Activated CD4-positive, alpha-beta T cell treated with anti-CD3 and anti-CD28 coated beads, Interleukin-2, amount 50 U/mL, for 4 hours (primary cell): ENCODE measurements around the gene TMEM200B.
"Not testable (repeated sequence)": the region's sequence is repeated elsewhere in the genome, so short reads cannot be mapped to it uniquely, and the experiment has no call there.

ENCODE experiments used
- DNase-seq, 2 experiments: peaks; one replicate each; pipeline ENCODE4 v3.0.0-alpha.2; 2020

Gene TMEM200B

DNA sequence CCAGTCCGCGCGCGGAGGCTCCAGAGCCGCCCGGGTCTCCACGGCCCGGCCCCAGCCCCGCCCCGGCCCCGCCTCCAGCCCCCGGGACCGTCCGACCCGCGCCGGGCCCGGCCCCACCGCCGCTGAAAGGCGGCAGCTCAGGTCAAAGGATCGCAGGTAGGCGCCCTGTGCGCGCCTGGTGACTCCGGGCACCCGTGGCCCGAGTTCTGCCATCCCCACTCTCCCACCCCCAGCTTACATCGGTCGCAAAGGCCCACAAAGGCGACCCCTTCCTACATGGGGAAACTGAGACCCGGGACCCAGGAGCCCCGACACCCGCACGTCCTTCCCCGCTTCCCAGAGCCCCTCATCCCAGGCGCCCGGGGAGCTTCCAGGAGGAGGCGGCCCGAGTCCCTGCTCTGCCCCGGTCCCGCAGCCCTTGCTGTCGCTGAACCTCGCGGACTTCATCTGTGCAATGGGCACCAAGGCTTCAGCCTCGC is at the start of gene TMEM200B:
TMEM200B (minus strand) TSS at position 17 of the 479 bp plus-strand sequence. CDS start 2,075 bp downstream, outside the sequence.
- no peak for DNase-seq

DNA sequence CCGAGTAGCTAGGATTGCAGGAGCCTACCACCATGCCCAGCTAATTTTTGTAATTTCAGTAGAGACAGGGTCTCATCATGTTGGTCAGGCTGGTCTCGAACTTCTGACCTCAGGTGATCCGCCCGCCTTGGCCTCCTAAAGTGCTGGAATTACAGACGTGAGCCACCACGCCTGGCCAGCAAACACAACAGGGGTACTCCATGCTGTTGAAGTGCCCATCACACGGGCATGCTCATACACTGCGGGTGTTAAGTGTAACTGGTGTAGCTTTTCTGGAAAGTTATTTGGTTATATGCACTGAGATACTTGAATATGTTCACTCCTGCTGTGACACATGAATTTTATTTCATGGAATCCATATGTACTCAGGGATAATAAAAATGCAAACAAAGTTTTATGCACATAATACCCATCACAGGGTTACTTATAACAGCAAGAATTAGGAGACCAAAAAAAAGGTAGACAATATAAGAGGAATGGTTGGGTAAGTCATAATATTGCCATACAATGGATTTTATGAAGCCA is 48.8 kb upstream of the TMEM200B start:
- no peak for DNase-seq

DNA sequence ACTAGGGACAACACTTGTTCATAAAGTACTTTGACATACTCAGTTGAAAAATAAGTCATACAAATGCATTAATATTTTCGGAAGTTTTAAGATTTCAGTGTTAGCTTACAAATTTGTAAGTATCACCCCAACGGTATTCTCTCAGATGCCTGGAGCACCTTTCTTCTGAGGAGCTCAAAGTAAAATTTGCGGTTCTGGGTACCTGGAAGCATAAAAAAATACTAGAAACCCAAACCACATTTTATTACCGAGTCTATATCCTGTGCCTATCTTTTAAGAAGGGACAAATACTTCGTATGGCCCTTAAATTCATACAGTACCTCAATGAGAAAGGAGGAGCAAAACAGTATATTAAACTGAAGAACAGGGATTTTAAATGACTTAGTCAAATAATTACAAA is 47.8 kb upstream of the TMEM200B start:
- no peak for DNase-seq

DNA sequence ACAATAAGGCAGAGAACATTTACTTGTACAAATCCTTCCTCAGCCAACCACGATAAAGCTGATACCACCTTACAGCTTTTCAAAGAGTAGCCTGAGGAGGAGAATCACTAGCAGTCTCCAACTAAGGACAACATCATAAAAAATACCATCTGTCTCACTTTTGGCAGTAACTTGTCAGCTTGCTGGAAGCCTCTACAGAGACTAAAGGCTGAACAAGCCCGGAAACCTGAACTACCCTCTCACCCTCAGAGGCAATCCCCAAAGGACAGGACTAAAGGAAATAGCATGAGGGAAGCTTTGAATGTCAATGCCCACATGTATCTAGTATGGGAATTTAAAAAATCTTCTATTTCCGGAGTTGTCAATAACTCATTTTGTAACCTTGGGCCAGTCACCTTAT is 47.4 kb upstream of the TMEM200B start:
- DNase-seq, result no peak

DNA sequence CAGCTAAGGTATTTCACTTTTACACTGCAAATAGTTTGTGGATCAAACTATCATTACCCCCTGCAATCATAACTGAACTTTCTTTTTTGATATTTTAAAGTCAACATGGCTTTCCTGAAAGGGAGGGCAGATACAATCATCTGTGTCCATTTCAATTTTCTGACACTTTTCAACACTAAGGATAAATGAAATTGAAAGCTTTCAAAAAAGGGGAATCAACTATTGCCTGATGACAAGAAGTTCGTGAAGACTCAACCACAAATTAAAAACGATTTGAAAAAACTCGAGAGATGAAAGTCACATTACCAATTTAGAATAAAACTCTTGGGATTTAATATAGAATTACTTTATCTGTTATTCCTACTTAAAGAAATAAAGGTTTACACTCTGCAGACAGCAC is 46.3 kb upstream of the TMEM200B start:
- no peak for DNase-seq

DNA sequence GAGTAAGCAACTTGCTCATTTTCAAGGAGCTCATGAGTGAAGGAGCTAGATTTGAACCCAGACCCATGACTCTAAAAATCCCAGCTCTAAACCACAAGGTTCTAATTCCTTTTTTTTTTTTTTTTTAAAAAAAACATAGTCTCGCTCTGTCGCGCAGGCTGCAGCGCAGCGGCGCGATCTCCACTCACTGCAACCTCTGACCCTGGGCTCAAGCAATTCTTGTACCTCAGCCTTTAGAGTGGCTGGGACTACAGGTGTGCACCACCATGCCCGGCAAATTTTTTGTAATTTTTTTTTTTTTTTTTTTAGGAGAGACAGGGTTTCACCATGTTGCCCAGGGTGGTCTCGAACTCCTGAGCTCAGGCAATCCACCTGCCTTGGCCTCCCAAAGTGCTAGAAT is 44.2 kb upstream of the TMEM200B start:
- DNase-seq, result no peak

DNA sequence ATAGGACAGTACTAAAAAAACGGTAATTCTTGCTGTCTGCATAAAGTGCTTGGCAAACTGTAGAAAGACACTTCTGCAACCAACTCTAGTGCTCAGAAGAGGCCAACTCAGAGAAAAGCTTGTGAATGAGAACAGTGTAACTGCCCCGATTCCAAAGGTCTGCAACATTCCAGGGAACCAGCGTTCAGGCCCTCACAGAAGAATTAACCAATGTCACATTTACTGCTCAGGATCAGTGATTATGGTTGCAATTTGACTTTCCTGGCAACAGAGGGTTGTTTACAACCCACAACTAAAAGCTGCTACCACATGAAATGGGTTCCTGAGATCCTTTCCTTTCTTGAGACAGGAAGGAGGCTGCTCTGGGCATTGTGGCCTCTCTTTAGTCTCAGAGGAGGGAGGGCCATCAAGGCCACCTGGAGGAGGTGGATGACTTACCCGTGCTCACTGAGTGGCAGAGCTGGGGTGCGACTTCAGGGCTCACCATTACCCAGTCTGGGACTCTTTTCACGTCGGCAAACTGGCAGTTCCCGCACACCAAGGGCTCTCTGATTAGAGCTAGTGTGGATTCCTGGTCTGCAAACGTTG is 42.7 kb upstream of the TMEM200B start:
- DNase-seq, result no peak

DNA sequence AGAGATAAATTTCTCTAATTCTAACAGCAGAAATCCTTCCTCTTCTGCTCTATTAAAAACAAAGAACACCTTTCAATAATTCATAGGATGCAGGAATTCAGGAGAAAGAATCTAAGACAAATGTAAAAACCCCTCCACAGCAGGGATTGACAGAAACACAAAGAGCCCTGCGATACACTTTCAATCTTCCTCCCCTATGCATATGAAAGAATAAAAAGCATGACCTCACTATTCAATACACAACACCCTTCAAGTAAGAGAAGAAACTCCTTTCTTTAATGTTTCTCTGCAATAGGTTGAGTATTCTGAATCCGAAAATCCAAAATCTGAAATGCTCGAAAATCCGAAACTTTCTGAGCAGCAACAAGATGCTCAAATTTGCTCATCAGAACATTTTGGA is 40.9 kb upstream of the TMEM200B start:
- DNase-seq, result no peak

DNA sequence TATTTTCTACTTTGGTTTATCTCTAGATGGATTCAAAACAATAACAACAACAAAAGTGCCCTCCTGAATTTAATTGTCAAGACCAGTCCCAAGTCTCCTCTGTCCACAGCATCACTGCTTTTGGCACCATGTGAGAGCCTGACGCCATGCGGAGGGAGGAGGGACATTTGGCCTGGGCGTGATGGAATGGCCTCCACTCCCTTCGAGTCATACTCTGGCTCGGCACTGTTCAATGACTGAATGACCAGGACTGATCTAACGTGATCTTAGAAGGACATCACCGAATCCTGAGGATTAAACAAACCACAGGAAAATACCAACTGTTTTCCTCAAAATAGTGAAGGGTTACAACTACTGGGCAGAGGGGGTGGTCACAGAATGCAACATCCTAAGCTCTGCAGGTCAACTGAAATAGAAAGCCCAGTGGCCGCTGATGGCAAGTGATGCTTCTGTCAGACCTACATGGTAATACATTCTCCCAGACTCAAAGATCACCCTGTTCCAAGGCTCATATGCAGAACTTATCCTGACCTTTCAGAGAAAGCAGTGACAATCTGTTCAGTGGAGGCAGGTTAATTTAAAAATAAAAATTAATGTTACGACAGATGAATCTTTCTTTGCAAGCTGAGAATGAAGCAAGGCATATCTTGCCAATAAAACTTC is 38.9 kb upstream of the TMEM200B start:
- DNase-seq, result no peak

DNA sequence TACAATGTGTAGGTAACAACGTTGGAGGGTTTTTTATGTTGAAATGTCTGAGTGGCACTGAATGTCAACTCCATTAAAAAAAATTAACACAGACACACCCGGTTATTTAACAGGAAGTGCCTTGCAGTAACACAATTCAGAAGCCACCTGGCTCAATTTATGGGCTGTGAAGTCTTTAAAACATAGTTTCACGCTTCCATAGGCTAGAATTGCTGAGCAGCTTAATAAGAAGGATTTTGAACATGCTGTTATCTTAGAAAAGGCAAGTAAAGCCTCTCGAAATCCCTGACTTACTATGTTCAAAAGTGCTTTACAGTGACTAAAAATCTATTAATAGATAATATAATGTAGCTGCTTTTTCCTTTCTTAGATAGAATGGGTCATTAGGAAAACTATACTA is 38.3 kb upstream of the TMEM200B start:
- DNase-seq, result no peak

DNA sequence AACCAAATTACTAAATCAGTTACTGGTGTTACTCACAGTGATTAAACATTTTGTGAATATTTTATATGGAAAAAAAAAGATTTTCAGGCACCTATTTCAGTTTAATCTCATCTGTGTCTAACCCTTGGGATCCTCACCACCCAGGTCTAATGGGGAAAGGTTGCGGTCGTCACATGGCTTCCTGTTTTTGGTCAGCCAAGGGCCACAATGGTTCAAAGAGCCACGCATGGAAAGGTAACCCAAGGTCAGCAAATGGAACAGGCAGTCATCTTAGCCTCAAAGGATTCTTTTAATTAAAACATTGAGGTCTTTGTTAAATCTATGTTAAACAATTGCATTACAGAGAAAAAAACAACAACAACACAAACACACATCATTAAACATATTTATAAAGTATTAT is 36.1 kb upstream of the TMEM200B start:
- DNase-seq, result no peak

DNA sequence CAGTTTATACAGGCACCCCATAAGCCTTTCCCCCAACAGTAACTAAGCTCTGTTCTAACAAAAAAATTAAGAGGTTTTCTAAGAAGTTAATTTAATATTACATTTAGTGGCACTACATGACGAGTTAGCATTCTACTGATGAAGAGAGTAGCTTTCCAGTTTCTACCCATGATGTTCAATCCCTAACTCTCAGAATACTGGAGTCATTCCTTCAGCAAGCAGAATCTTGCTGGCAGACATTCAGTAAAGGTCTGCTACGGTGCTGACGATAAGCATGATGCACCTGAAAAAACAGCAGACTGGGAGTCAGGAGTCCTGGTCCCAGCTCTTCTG is 33.5 kb upstream of the TMEM200B start:
- no peak for DNase-seq

DNA sequence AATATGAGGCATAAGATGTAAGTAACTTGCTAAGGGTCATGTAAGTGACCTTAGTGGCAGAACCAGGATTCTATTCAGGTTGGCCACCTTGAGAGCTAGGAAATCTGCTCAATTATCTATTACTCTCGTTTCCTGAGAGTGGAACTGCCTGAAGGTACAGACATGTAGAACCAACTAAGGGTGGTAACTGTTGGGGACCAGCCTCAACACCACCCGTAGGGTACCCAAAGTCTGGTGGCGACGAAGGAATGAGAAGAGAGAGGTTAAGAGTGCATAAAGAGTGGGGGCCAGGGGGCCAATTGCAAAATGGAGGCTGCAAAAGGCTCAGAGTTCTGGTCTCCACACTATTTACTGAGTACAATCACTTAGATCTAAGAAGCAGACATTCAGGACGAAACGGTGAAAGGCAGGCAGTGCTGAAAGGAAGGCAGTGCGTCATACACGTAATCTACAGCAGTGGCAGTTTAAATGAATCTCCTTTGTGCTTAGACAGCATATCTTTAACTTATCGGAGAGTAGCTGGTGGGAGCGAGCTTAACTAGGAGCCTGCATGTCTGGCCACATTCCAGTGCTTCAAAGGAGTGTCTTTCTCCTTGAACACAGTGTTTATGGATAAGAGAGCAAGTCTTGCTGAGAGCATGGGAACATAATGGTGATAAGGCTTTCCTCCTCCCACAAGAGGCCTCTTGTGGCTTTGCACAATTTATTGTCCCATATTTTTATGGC is 33.0 kb upstream of the TMEM200B start:
- DNase-seq, result no peak

DNA sequence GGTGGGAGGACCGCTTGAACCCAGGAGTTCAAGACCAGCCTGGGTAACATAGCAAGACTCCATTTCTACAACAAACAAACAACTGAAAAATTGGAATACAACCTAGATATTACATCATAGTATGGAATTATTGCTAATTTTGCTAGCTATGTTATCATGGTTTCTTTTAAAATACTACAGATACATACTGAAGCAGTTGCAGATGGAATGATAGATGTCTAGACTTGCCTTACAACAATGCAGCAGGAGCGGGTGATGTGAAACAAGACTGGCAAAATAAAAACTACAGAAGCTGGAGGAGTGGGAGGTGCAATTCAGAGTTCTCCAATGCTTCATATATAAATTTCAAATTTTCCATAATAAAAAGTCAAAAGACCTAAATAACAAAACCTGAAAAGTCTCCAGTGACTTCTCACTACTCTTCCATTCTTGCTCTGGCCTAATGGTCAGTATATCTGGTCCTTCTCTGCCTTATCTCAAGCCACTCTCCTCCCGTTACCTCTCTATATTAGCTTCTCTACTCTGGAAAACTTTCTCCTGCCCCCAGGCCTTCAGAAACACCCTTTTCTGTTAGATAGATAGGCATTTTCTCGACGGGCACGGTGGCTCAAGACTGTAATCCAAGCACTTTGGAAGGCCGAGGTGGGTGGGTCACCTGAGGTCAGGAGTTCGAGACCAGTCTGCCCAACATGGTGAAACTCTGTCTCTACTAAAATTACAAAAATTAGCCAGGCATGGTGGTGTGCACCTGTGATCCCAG is 28.5 kb upstream of the TMEM200B start:
- no peak for DNase-seq

DNA sequence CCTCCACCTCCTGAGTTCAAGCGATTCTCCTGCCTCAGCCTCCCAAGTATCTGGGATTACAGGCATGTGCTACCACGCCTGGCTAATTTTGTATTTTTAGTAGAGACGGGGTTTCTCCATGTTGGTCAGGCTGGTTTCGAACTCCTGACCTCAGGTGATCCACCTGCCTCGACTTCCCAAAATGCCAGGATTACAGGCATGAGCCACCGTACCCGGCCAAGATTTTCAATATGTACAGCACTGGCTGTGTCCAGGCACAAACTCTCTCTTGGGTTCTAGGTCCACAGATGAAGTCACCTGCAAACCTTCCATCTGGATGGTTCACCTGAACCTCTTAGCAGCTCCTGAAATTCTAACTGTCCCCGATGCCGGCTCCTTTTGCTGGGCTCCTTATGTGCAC is 26.6 kb upstream of the TMEM200B start:
- not testable (repeated sequence) for DNase-seq

DNA sequence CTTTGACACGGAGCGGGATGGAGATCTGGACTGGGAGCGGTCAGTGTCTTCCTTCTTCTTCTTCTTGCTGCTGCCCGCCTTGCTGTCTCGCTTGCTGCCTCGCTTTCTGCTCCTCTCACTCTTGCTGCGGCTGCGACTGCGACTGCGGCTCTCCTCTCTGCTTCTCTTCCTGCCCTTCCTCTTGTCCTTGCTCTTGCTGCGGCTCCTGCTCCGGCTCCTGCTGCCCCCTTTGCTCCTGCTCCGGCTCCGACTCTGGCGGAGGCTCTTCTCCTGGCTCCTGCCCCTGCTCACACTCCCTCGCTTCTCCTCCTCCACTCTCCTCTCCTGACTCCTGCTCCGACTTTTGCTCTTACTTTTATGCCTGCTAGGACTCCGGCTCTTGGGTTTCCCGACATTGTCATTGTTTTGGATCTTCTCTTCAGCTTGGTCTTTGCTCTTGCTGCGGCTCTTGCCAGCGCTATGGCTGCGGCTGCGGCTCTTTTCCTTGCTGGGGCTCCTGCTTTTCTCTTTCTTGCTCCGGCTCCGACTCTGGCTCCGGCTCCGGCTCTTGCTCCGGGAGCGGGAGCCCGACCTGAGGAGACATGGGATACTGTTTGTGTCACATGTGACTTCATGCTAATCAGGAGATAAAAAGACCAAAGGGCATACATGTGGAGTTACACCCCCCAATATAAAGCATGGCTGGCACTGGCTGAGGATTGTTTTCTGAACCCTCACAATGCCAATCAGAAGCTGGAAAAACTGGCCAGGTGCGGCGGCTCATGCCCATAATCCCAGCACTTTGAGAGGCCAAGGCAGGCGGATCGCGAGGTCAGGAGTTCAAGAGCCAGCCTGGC is 25.2 kb upstream of the TMEM200B start:
- DNase-seq, result no peak

DNA sequence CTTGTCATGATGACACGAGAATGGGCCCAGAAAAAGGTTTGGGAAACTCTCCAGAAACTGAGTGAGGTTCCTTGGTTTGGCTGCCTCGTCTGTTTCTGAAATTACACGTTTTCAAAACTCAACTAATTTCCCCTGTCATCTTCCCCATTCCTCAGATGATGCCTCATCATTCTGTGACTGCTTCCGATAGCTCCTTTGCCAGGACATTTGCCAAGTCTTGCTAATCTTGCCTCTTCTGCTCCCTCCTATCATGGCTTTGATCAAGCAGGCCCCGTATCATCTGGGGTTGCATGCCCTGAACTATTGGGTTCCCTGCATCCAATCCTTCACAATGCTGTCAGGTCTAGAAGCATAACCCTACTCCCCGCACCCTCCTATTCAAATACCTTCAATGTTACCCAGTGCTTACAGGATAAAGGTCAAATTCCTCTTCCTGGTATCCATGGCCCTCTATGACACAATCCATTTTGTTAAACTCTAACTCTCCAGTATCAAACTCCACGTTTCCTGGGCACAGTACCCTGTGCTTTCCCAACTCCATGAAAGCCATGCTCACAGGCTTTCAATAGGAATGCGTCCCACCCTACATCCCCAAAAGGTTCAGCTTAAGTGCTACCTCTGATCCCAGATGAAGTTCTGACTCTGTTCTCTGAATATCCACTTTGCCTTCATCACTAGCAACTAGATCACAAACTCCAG is 22.2 kb upstream of the TMEM200B start:
- no peak for DNase-seq

DNA sequence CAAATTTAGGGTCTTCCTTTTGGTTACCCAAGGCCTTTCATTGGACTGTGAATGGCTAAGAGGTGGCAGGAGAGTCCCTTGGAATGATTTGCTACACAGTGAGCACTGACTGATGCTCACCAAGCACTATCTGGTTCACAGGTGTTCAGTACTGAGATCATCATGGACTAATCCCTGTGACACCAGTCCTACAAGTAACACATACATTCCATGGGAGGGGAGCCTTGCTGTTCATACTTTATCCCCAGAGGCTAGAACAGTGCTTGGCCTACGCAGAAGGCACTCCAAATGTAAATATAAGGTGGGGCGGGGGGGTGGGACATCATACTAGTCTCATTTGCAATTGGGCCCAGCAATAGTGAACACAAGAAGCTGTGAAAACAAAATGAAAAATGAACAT is 20.5 kb upstream of the TMEM200B start:
- DNase-seq, result no peak

DNA sequence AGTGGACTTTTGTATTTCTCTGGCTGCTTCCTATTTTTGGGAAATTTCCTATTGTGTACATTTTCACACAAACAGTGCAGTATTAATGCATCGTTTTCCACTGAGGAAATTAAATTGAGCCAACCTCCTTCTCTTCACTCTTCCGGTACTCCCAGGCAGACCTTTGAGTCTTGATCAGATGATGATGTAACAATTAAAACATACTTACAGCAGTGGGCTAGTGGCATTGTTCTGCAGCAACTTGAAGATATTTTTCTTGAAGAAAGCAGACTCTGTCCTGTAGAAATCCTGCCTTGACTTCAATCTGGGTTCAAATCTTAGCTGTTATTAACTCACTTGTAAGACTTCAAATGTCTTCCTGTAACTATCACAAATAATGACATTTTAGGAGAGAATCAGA is 19.0 kb upstream of the TMEM200B start:
- no peak for DNase-seq

DNA sequence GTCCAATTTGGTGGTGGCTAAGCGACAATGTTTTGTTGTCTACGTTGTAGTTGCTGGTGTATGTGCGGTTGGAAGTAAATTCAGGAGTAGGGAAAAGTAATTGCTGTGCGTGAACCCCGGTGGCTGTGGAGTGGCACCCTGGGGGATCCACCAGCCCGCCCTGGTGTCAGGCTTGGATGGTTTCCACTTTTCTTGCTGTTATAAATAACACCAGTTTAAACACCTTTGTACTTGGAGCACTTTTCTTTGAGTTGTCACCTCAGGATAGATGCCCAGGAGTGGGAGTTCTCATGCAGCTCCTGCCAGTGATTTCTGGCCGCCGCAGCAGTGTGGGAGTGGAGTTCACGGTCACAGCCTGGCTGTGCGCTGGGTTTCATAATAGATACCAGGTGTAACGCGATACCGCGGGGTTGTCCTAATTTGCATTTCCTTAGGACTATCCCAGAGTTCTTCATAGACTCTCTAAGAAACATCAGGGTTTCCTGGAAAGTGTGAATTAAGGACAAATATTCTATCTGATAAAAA is 12.8 kb upstream of the TMEM200B start:
- no peak for DNase-seq

DNA sequence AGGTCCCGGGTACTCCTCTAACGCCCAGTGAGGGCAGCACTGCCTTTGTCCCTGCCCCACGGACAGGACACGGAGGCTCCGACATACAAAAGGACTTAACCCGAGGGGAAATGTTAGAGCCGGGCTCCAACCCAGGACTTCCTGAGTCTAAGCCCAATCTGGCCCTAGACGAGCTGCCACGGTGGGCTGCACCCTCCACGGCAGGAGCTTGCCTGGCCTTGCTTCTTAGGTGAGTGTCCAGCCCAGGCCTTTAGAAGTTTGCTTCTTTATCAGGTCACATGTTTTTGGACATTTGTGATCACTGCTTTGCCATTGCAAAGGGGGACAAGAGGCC is 11.0 kb upstream of the TMEM200B start:
- no peak for DNase-seq
